CD4-positive, alpha-beta T cell (primary cell): ENCODE results near the gene FBLL1. TPM values are rescaled to one million over a fixed set of nuclear protein-coding genes. Genes with fewer than 3 reads are reported as not detected.
A peak's percentile ranks its signal among the peaks of the same experiment; 100 is the strongest.

Experiments used
- ATAC-seq: fragments of 200-7000 bp; cut with Tn5 transposase; one replicate; pipeline ENCODE4 v1.10.0; 2022; ENCODE audit warnings: mild to moderate bottlenecking; ENCODE audit not compliant: poor library complexity
- CTCF ChIA-PET: fragments of 350-600 bp; sonication (Branson Sonifier 250); formaldehyde crosslinking; loops from one replicate; lab custom pipeline; 2021; ENCODE audit warnings: antibody characterized with exemption, inconsistent platforms; lab: Charles Lee
- POLR2A ChIA-PET: fragments of 350-600 bp; sonication (Branson Sonifier 250); formaldehyde crosslinking; loops from one replicate; lab custom pipeline; 2021; ENCODE audit warnings: antibody characterized with exemption, inconsistent platforms; lab: Charles Lee
- DNase-seq, 14 experiments: peaks; one replicate each; pipeline ENCODE4 v3.0.0-alpha.2; 2013 to 2020; ENCODE audit warnings: mixed read lengths in 2 of 14
- H3K27ac ChIP-seq, 2 donors: one replicate each; pipeline versions ENCODE4 v1.5.1 to v1.7.0; 2013; ENCODE audit warnings: low read length in 2 of 2, low read depth in 1 of 2, mild to moderate bottlenecking in 1 of 2
- H3K27me3 ChIP-seq, 2 experiments: 1 replicate in 1 of 2; 2 replicates in 1 of 2; pipeline versions ENCODE4 v1.6.1 to v1.7.0; 2013; ENCODE audit warnings: low read length in 2 of 2, control low read depth in 1 of 2, mild to moderate bottlenecking in 1 of 2, moderate library complexity in 1 of 2; ENCODE audit not compliant: insufficient read depth in 2 of 2, control insufficient read depth in 1 of 2
- H3K36me3 ChIP-seq: one replicate; pipeline ENCODE4 v1.6.1; 2013; ENCODE audit warnings: low read length, control low read depth; ENCODE audit not compliant: insufficient read depth
- H3K4me1 ChIP-seq: one replicate; pipeline ENCODE4 v1.6.1; 2013; ENCODE audit warnings: low read length, control low read depth; ENCODE audit not compliant: insufficient read depth
- H3K4me3 ChIP-seq: one replicate; pipeline ENCODE4 v1.5.1; 2013; ENCODE audit warnings: mild to moderate bottlenecking, low read length, moderate library complexity
- H3K9me3 ChIP-seq, 2 experiments: 1 replicate in 1 of 2; 2 replicates in 1 of 2; pipeline versions ENCODE4 v1.6.1 to v1.7.0; 2013; ENCODE audit warnings: low read length in 2 of 2, mild to moderate bottlenecking in 2 of 2, control low read depth in 1 of 2, moderate library complexity in 1 of 2; ENCODE audit not compliant: control insufficient read depth in 1 of 2, insufficient read depth in 1 of 2
- H3K27ac Mint-ChIP-seq: one replicate; pipeline ENCODE4 v1.8.0; 2020; ENCODE audit warnings: mixed read lengths
- H3K27me3 Mint-ChIP-seq: one replicate; pipeline ENCODE4 v1.8.0; 2021; ENCODE audit warnings: mixed read lengths
- H3K36me3 Mint-ChIP-seq: one replicate; pipeline ENCODE4 v1.8.0; 2021; ENCODE audit warnings: low read depth, mixed read lengths
- H3K4me1 Mint-ChIP-seq: one replicate; pipeline ENCODE4 v1.8.0; 2021; ENCODE audit warnings: low read depth, mixed read lengths
- H3K4me3 Mint-ChIP-seq: one replicate; pipeline ENCODE4 v1.8.0; 2020; ENCODE audit warnings: mild to moderate bottlenecking, mixed read lengths
- H3K9me3 Mint-ChIP-seq: one replicate; pipeline ENCODE4 v1.8.0; 2020; ENCODE audit warnings: mixed read lengths
- CTCF ChIP-seq: fragments of 200-600 bp; IDR thresholded peaks from one replicate; pipeline ENCODE4 v1.8.0; 2022; ENCODE audit warnings: antibody characterized with exemption, mild to moderate bottlenecking
- intact Hi-C, 2 experiments: fragments of 100-400 bp; cut with DNase I in 1 of 2; cut with micrococcal nuclease in 1 of 2; formaldehyde crosslinking; loops; one replicate each; pipeline versions ENCODE4 v1.15.1 to v1.9.0; 2023 to 2025; cut with DNase I, micrococcal nuclease
- polyA plus RNA-seq, 2 donors: library from polyadenylated mRNA; unstranded; fragments of 120-200 nt; gene quantifications; one replicate each; pipeline ENCODE4 v1.2.1, GENCODE V29; 2013
- total RNA-seq, 174 experiments: library from RNA in 2 of 174; stranded (reverse) in 2 of 174; gene quantifications; one replicate each; pipeline ENCODE4 v1.2.3 and lab custom pipeline; 2021 to 2026

The FBLL1 gene
- total RNA-seq = not detected
- polyA plus RNA-seq (2013, experiment 1 of 2) = 0.04 TPM
- 0.15 TPM for polyA plus RNA-seq (2013, experiment 2 of 2)
- 0 to 1.0 (median 0.05) reads per million in 172 experiments for total RNA-seq (lab: John Stamatoyannopoulos, UW)

- intact Hi-C loops = no loop called here
- CTCF ChIA-PET = no interaction called here
- peaks cover 9% of the 10 kb centered on the region for H3K4me1 Mint-ChIP-seq
- Histone ChIP-seq H3K4me1 (peaks cover 11% of the 10 kb centered on the region), H3K27ac (no peak within 1 kb of the TSS), H3K4me3 (peak within 1 kb of the TSS; percentile 20), H3K27me3 (peaks cover 39% of the 10 kb centered on the region in 2 experiments), H3K36me3 (no peaks in the 10 kb centered on the region), H3K9me3 (peaks cover 0 to 11% of the 10 kb centered on the region in 2 experiments)
- peak within 1 kb of the TSS; percentile 62 for H3K4me3 Mint-ChIP-seq
- POLR2A ChIA-PET = interaction anchor here (0.7 kb wide), 1 partner anchor 39 kb away, joined by 3 read pairs; no protein-coding TSS in a partner anchor
- H3K36me3 Mint-ChIP-seq = no peaks in the 10 kb centered on the region
- no peak within 1 kb of the TSS for H3K27ac Mint-ChIP-seq
- H3K9me3 Mint-ChIP-seq = no peaks in the 10 kb centered on the region
- DNase-seq = peak in 5 of 14 experiments; percentile 2 to 38 (median 15)
- no peak for ATAC-seq
- peaks cover 53% of the 10 kb centered on the region for H3K27me3 Mint-ChIP-seq
- TF ChIP-seq CTCF = no peak
Measured at GRCh38 chr5:168528521-168529373, at the start of gene FBLL1. Gene FBLL1 (plus strand): TSS chr5:168529305. CDS start chr5:168529505, 200 bp downstream.

GRCh38 chr5:168480601-168481000 lies 48.5 kb upstream of the FBLL1 start:
- Mint-ChIP-seq H3K27ac (no peak overlapping the region), H3K4me1 (peaks cover 7% of the 10 kb centered on the region), H3K27me3 (peaks cover 4% of the 10 kb centered on the region), H3K9me3 (no peaks in the 10 kb centered on the region), H3K36me3 (no peaks in the 10 kb centered on the region), H3K4me3 (no peak overlapping the region)
- ChIA-PET POLR2A (no interaction called here), CTCF (no interaction called here)
- DNase-seq = no peak
- no peaks in the 10 kb centered on the region for H3K27me3 ChIP-seq
- peaks cover 4% of the 10 kb centered on the region for H3K4me1 ChIP-seq
- no peak for ATAC-seq
- H3K4me3 ChIP-seq = no peak overlapping the region
- H3K9me3 ChIP-seq = no peaks in the 10 kb centered on the region
- H3K27ac ChIP-seq = no peak overlapping the region
- intact Hi-C loops = loop anchor here (5.0 to 10.0 kb wide), 2 partner anchors 94 to 188 kb away; partner anchors contain the start of genes PANK3 (in 1 of the 2) and WWC1 (in 1 of the 2)
- no peak for TF ChIP-seq CTCF
- no peaks in the 10 kb centered on the region for H3K36me3 ChIP-seq

- no peak for TF ChIP-seq CTCF
- Histone ChIP-seq H3K27me3 (no peaks in the 10 kb centered on the region), H3K9me3 (no peaks in the 10 kb centered on the region), H3K4me1 (peaks cover 10% of the 10 kb centered on the region), H3K27ac (no peak overlapping the region), H3K36me3 (no peaks in the 10 kb centered on the region), H3K4me3 (no peak overlapping the region)
- H3K4me3 Mint-ChIP-seq = peak overlapping the region; percentile 11
- H3K36me3 Mint-ChIP-seq = peaks cover 7% of the 10 kb centered on the region
- ATAC-seq = no peak
- DNase-seq = peak in 3 of 14 experiments; percentile 9 to 38 (median 33)
- ChIA-PET CTCF (no interaction called here), POLR2A (no interaction called here)
- H3K27ac Mint-ChIP-seq = no peak overlapping the region
- H3K27me3 Mint-ChIP-seq = peaks cover 4% of the 10 kb centered on the region
- intact Hi-C loops = loop anchor here (5.0 to 10.0 kb wide), 2 partner anchors 93 to 189 kb away; partner anchors contain the start of genes PANK3 (in 1 of the 2) and WWC1 (in 1 of the 2)
- peaks cover 15% of the 10 kb centered on the region for H3K4me1 Mint-ChIP-seq
- H3K9me3 Mint-ChIP-seq = no peaks in the 10 kb centered on the region
Measured at GRCh38 chr5:168481330-168481788, 47.7 kb upstream of the FBLL1 start.
